GM19467 (cell line): ENCODE data around the gene FAM136A.
"Not testable (repeated sequence)": the region's sequence is repeated elsewhere in the genome, so short reads cannot be mapped to it uniquely, and the experiment has no call there.

ENCODE experiments used
- ATAC-seq: cut with Tn5 transposase; IDR thresholded peaks from one replicate; pipeline ENCODE4 v1.9.1; 2021; ENCODE audit warnings: mild to moderate bottlenecking, moderate library complexity; ENCODE audit not compliant: unreplicated experiment

The FAM136A gene

GRCh38 chr2:70301344-70302194, at the start of gene FAM136A:
Gene FAM136A, minus strand, starts transcription at chr2:70302067. Its CDS starts 56 bp downstream, at chr2:70302011.
- ATAC-seq = peak; percentile 73

DNA sequence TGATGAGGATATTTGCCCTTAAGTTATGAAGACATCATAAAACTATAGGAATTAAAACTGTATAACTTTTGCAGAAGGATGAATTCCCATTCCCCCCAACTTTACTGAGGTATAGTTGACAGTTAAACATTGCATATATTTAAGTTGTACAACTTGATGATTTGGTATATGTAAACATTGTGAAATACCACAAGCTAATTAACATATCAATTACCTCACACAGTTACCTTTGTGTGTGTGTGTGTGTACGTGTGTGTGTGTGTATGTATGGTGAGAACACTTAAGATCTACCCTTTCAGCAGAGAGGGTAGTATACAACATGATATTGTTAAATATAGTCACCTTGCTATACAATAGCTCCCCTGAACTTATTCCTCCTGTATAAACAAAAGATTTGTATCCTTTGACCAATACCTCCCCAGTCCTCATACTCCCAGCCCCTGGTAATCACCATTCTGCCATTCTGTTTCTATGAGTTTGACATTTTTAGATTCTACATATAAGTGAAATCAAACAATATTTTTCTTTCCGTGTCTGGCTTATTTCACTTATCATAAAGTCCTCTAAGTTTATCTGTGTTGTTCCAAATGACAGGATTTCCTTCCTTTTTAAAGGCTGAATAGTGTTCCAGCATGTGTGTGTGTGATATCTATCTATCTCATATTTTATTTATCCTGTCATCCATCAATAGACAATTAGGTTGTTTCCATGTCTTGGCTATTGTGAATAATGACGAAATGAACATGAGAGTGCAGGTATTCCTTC, 48.2 kb upstream of the FAM136A start:
- ATAC-seq = no peak

DNA sequence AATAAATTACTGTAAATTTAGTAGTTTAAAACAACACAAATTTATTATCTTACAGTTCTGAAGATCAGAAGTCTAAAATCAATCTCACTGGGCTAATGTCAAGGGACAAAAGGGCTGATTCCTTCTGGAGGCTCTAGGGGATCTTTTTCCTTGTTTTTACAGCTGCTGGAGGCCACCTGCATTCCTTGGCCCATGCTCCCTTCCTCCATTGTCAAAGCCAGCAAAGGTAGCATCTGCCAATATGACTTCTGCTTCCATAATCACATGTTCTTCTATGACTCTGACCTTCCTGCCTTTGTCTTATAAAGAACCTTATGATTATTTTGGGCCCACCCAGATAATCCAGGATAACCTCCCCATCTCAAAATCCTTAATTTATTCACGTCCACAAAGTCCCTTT, 46.0 kb upstream of the FAM136A start:
- ATAC-seq = no peak

DNA sequence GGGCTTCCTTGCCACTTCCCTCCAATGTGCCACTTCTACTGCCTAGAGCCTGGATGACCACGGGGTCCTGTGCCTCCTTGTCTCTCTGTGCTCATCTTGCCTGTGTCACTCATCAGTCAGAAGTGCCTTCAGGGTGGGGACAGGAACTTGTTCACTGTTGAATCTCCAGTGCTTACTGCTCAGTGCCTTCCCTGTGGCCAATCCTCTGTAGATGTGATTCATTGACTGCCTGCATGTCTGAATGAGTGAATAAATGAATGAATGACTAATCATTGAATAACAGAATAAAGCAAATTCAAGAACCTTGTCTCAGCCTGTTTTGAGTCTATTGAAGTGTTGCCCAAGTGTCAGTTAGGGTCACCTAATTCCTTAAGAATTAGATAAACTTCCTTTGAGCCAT, 42.3 kb upstream of the FAM136A start:
- no peak for ATAC-seq

DNA sequence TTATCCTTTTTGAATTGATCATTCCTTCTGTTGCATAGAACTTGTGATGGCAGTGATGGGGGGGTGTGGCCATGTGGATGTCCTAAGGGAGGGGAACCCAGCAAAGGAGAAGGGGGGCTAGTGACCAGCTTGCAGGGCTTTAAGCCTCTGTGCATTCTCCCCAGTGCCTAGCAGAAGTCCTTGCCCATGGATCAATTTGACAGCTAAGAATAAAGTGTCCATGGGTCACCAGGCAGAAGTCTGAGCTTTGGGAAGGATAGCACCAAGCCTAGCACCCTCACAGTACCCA, 39.6 kb upstream of the FAM136A start:
- ATAC-seq = no peak

DNA sequence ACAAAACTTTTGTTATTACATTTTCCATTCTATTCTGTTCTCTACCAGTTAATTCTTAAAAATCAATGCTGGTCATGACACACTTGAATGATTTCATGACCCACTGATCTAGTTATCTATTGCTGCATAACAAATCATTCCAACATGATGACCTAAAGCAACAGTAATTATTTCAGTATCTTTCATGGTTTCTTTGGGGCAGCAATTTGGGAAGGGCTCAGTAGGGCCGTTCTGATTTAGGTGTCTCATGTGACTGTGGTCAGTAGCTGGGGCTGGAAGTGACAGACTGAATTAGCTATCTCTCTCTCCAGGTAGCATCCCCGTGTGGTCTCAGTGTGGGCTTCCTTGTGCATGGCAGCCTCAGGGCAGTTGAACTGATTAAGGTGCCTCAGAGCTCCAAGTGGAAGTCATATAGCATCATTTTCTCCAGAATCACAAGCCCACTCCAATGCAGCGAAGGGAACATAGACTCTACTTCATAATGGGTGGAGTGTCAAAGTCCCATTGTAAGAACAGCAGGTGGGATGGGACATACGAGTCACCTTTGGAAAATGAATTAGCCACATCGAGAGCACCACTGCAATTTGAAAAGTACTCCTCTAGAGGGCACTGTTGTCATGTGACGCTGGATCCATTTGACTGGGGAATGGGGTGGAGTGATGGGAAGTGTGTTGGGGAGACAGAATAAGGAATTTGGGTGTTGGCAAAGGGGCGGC, 39.1 kb upstream of the FAM136A start:
- ATAC-seq = no peak

DNA sequence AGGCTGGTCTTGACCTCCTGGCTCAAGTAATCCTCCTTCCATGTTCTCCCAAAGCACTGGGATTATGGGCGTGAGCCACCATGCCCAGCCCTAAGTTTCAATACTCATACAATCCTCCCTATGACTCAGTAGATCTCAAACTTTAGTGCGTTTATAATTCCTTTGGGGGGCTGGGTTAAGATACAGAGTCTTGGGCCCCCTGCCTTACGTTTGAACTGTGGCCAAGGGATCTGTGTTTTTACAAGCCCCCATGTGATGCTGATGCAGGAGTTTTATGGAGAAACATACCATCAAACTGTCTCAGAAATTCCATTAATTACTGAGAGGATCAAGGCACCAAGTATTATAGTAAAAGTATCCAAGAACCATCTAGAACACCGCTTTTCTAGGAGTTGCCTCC, 38.2 kb upstream of the FAM136A start:
- ATAC-seq = no peak

DNA sequence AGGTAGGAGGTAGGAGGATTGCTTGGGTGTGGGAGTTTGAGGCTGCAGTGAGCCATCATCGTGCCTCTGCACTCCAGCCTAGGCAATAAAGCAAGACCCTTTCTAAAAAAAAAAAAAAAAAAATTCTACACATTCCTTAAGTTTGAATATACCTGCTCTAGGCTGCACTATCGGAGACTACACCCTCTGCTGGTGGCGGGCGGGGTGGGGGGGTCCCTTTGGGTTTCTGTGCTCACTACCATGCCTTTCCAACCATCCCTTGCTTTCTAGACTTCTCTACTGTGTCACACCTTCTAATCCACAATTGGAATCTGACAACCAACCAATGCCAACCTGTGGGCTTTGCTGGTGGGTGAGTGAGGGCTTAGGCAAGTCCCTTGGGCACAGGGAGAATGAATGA, 34.7 kb upstream of the FAM136A start:
- no peak for ATAC-seq

- no peak for ATAC-seq
Measured at GRCh38 chr2:70331012-70331411, 29.1 kb upstream of the FAM136A start.

- no peak for ATAC-seq
Measured at GRCh38 chr2:70330476-70330875, 28.6 kb upstream of the FAM136A start.

DNA sequence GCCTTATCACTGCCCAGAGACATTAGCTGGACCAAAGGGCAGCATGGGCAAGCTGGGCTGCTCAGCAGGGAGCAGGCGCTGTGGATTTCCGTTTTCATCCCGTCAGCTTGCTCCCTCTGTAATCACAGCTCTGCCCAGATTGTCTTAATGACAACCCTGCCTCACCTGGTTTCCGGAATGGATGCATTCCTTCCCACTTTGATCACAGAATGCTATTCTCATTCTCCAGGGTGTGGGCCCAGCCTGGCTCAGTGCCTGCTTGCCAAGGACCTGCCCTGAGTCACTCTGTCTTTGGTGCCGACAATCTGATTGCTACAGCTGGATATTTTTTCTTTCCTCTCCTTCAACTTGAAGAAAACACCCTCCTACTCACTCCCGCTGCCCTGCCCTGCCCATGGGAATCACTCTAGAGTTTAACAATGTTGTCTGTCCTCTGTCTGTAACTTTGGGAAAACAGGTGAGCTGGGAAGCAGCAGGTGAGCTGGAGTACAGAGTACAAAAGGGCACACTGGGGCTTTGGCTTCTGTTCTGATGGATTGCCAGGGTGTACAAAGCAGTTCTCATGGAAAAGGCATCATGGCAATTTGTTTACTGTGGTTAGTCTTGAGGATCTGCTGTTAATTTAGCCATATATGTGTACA, 27.2 kb upstream of the FAM136A start:
- no peak for ATAC-seq

DNA sequence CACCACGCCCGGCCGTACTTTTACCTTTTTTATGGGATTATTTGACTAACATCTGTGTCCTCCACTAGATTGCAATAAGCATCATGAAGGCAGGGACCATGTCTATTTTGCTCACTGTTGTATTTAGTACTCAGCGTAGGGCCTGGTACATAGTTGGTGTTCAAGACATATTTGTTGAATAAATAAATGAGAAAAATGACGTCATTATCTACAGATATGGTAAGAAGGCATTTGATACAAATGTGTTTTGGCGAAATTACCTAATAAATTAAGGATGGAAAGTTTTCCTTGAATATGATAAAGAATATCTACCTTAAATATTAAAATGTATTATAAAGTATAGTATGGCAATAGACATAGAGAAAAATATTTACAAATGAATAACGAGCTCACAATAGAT, 24.0 kb upstream of the FAM136A start:
- ATAC-seq = no peak

- ATAC-seq = no peak
Measured at GRCh38 chr2:70322518-70322917, 20.7 kb upstream of the FAM136A start.

GRCh38 chr2:70321370-70321769, 19.5 kb upstream of the FAM136A start:
- no peak for ATAC-seq

DNA sequence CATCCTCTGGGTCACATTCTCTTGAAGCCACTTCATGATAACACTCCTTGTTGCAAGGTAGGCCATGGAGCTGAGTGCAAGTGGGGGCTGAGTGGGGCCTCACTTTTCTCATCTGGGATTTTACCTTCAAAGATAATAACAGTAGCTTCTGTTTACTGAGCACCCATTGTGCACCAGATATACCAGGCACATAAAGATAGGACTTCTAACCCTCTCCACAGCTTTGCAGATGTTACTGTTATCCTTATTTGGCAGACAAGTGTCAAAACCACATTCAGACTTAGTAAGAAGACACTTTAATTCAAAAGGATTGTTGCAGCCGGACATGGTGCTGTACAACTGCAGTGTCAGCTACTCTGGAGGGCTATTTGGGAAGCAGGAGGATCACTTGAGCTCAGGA, 12.8 kb upstream of the FAM136A start:
- no peak for ATAC-seq

GRCh38 chr2:70312560-70312959, 10.7 kb upstream of the FAM136A start:
- no peak for ATAC-seq

- ATAC-seq = no peak
Measured at GRCh38 chr2:70310899-70311298, 9.0 kb upstream of the FAM136A start.

- no peak for ATAC-seq
Measured at GRCh38 chr2:70305531-70305930, 3.7 kb upstream of the FAM136A start.

DNA sequence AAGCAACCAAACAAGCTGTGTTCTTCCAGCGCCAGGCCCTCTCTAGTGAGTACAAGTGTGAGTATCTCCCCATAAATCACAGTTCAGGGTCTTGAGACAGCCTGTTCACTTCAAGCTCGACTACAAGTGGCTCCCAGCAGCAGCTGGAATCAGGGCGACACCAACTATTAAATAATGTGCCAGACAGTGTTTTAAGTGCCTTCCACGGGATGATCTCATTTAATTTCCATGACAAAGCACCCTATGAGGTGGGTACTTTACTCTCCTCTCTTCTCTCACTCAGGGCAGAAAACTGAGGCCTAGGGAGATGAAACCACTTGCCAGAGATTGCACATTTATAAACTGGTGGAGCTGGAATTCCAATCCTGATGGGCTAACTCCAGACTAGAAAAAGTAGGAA, 2.6 kb upstream of the FAM136A start:
- no peak for ATAC-seq

DNA sequence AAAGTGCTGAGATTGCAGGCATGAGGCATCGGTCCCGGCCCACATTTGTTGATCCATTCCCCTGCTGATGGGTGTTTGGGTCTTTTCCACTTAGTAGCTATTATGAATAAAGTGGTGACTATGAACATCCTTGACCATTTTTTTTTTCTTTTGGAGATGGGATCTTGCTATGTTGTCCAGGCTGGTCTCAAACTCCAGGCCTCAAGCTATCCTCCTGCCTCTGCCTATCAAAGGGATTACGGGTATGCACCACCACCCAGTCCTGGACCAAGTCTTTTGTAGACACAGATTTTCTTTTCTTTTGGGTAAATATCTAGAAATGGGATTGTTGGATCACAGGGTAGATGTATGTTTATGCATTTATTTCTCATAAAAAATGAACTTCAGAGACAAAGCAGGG, 1.3 kb upstream of the FAM136A start:
- ATAC-seq = no peak

DNA sequence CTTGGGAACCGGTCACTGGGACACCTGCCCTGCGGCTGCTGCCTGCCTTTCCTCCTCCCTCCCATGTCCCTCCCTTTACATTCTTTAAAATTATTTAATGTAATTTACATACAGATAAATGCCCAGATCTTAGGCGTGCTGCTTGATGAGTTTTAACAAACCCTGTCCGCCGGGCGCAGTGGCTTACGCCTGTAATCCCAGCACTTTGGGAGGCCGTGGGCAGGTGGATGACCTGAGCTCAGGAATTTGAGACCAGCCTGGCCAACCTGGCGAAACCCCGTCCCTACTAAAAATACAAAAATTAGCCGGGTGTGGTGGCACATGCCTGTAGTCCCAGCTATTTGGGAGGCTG, 304 bp upstream of the FAM136A start:
- not testable (repeated sequence) for ATAC-seq
